ENCODE results near the gene GTF3C5. TPM values are rescaled to one million over a fixed set of nuclear protein-coding genes. Genes with fewer than 3 reads are reported as not detected.

Gene GTF3C5
- total and polyA plus RNA-seq, 9 of the 15 experiments (the other 6 are each of a cell fraction or from before 2014, with no cell fraction given): 3.8 to 118 (median 83.7) TPM

- ATAC-seq (no peak), DNase-seq (ENCODE audit: extremely low read depth in 1 of 4, low spot score in 3 of 4) (no peak), FAIRE-seq (peak; percentile 61)
- Histone ChIP-seq H3K27me3 (ENCODE audit: control insufficient read depth in 2 of 2, insufficient read depth in 2 of 2, low read length in 2 of 2) (no peaks in the 10 kb centered on the region), H3K79me2 (ENCODE audit: control insufficient read depth, insufficient read depth, low read length) (no peaks in the 10 kb centered on the region), H3K4me1 (replicated peaks in 1 of 2; ENCODE audit: control insufficient read depth in 2 of 2, insufficient read depth in 2 of 2, low read length in 2 of 2) (no peaks in the 10 kb centered on the region; a peak in 1 of 5 replicates), H3K4me3 (no peak overlapping the region), H3K9me3 (replicated peaks; ENCODE audit: control insufficient read depth, insufficient read depth, low read depth, low read length) (peaks cover 16% of the 10 kb centered on the region), H3K36me3 (ENCODE audit: control insufficient read depth, insufficient read depth, low read length) (peaks cover 26% of the 10 kb centered on the region), H4K20me1 (replicated peaks; ENCODE audit: control insufficient read depth, insufficient read depth, low read length) (no peaks in the 10 kb centered on the region), H3K4me2 (ENCODE audit: insufficient read depth, low read length) (no peak overlapping the region), H3K27ac (ENCODE audit: extremely low read depth, low read depth, low read length) (no peak overlapping the region), H3K9me1 (ENCODE audit: control insufficient read depth, insufficient read depth, low read length) (no peaks in the 10 kb centered on the region), H3K9ac (ENCODE audit: insufficient read depth in 1 of 2, low read depth in 2 of 2, low read length in 2 of 2) (no peak overlapping the region), H2AFZ (ENCODE audit: low read depth, low read length) (no peak overlapping the region)
- no TSS peak for BruUV-seq (replicated peaks)
- TF ChIP-seq ZNF507 (tag; conservative IDR thresholded peaks at IDR 0.05) (peak; percentile 93), CHAMP1 (IDR thresholded peaks at IDR 0.05) (0 out of 2 replicates have a peak, but pooled peaks have one; percentile 35), PKNOX1 (IDR thresholded peaks at IDR 0.05) (peak; percentile 32; the same call in 1 of the 2 replicates), ZNF668 (CRISPR knock-in tag; IDR thresholded peaks at IDR 0.05) (no peak)
- ChIA-PET CTCF (ENCODE audit: low intra/inter-chr PET ratio) (no interaction called here), POLR2A (no interaction called here)
- 72% methylated on average over 3 of the region's 3 CpGs for WGBS (ENCODE audit: insufficient coverage, low coverage, missing lambda C conversion rate)
- in situ Hi-C loops (cut with MboI) (no loop called here), intact Hi-C loops (cut with micrococcal nuclease) (no loop called here)
Observed at GRCh38 chr9:133094842-133095393, 64.1 kb downstream of the GTF3C5 start.
